Occipital lobe (tissue), 2 donors: ENCODE results near the gene NCR1. TPM values are rescaled to one million over a fixed set of nuclear protein-coding genes. Genes with fewer than 3 reads are reported as not detected.

ENCODE experiments used
- small RNA-seq: library from RNA; depleted of rRNA; stranded (forward); fragments of <200 nt; gene quantifications from one replicate; pipeline ENCODE3, GENCODE V24; 2014
- total RNA-seq: library from RNA; depleted of rRNA; stranded (reverse); fragments of >200 nt; gene quantifications from one replicate; pipeline ENCODE4 v1.2.3, GENCODE V29; 2014

The NCR1 gene
- total RNA-seq, 1 donor from 2014 or later, result not detected

Small RNAs within 50 kb of the gene (small RNA-seq; reads per million reads assigned to genes)
- gene AC011476.8 (not detected), gene RNU6-222P (not detected)

Other genes with a start within 250 kb of the NCR1 start
- gene LILRB4, start 243.2 kb upstream of the NCR1 start, total RNA-seq, result 1.6 TPM
- gene KIR3DL3, start 181.7 kb upstream of the NCR1 start, total RNA-seq, result not detected
- not detected for gene KIR2DL3, start 167.6 kb upstream of the NCR1 start, total RNA-seq
- not detected for gene KIR2DL1, start 136.4 kb upstream of the NCR1 start, total RNA-seq
- not detected for gene KIR2DL4, start 102.5 kb upstream of the NCR1 start, total RNA-seq
- not detected for gene KIR3DL1, start 89.7 kb upstream of the NCR1 start, total RNA-seq
- gene KIR2DS4, start 73.5 kb upstream of the NCR1 start, total RNA-seq, result not detected
- gene KIR3DL2, start 55.7 kb upstream of the NCR1 start, total RNA-seq, result not detected
- not detected for gene FCAR, start 31.9 kb upstream of the NCR1 start, total RNA-seq
- not detected for gene NLRP7, start 41.4 kb downstream of the NCR1 start, total RNA-seq
- 2.0 TPM for gene NLRP2, start 60.2 kb downstream of the NCR1 start, total RNA-seq
- gene GP6, start 132.1 kb downstream of the NCR1 start, total RNA-seq, result 0.47 TPM
- 15.0 TPM for gene RDH13, start 157.0 kb downstream of the NCR1 start, total RNA-seq
- 0.62 TPM for gene EPS8L1, start 169.7 kb downstream of the NCR1 start, total RNA-seq
- 20.7 TPM for gene PPP1R12C, start 211.5 kb downstream of the NCR1 start, total RNA-seq
- not detected for gene TNNT1, start 243.1 kb downstream of the NCR1 start, total RNA-seq